ENCODE data around the gene CXCR1. TPM values are rescaled to one million over a fixed set of nuclear protein-coding genes. Genes with fewer than 3 reads are reported as not detected.

Gene CXCR1
- total RNA-seq, 1 experiment from 2014 or later, result not detected

- Mint-ChIP-seq H3K4me3 (no peak overlapping the region), H3K4me1 (0 out of 4 replicates have a peak, but pooled peaks cover 0 to 3% of the 10 kb centered on the region in 2 experiments), H3K27ac (no peak overlapping the region), H3K36me3 (ENCODE audit: insufficient read depth in 1 of 3, low read depth in 3 of 3) (no peaks in the 10 kb centered on the region; a peak in 1 of 7 replicates), H3K27me3 (ENCODE audit: low read depth) (peaks cover 18% of the 10 kb centered on the region), H3K9me3 (peaks cover 14% of the 10 kb centered on the region in 2 experiments)
- no peak overlapping the region for H2BK5ac ChIP-seq (ENCODE audit: insufficient read length, low read length)
- H3K23ac ChIP-seq (ENCODE audit: insufficient read length, low read depth, low read length), result no peak overlapping the region
- no peak overlapping the region for H4K8ac ChIP-seq (replicated peaks; ENCODE audit: insufficient read length, low read depth, low read length)
- H2AK5ac ChIP-seq (ENCODE audit: insufficient read length, low read length), result no peak overlapping the region
- no peak overlapping the region for H3K14ac ChIP-seq (ENCODE audit: insufficient read depth, low read length)
- no peaks in the 10 kb centered on the region for H3K23me2 ChIP-seq (ENCODE audit: insufficient read length, low read depth, low read length, poor library complexity, severe bottlenecking)
- H3K4me1 ChIP-seq (ENCODE audit: insufficient read depth, low read length), result no peaks in the 10 kb centered on the region
- no peak overlapping the region for H3K9ac ChIP-seq (ENCODE audit: extremely low read depth, insufficient read length, low read length)
- no peak overlapping the region for H3K4me2 ChIP-seq (ENCODE audit: insufficient read depth, insufficient read length, low read length)
- H2AFZ ChIP-seq (ENCODE audit: low read length), result no peak overlapping the region
- no peaks in the 10 kb centered on the region for H4K20me1 ChIP-seq (ENCODE audit: control insufficient read depth, insufficient read depth, insufficient read length)
- H3K9me3 ChIP-seq (ENCODE audit: control insufficient read depth, low read depth, low read length), result no peaks in the 10 kb centered on the region
- H2BK20ac ChIP-seq (ENCODE audit: low read depth, low read length, poor library complexity, severe bottlenecking), result no peak overlapping the region
- no peak overlapping the region for H3K4ac ChIP-seq (ENCODE audit: low read depth, low read length)
- H4K5ac ChIP-seq (ENCODE audit: insufficient read length, low read depth, low read length), result no peak overlapping the region
- H4K91ac ChIP-seq (ENCODE audit: insufficient read length, low read depth, low read length), result no peak overlapping the region
- no peak for TF ChIP-seq CTCF (conservative IDR thresholded peaks at IDR 0.05)
- H3K27me3 ChIP-seq (ENCODE audit: insufficient read depth, low read length), result no peaks in the 10 kb centered on the region
- no CpG with 5 or more reads among the region's 9 CpGs for WGBS (ENCODE audit: extremely low coverage, insufficient read length, low lambda C conversion rate)
- H3K18ac ChIP-seq (ENCODE audit: insufficient read length, low read depth, low read length), result no peak overlapping the region
- no peak overlapping the region for H2BK15ac ChIP-seq (ENCODE audit: low read depth, low read length)
- H2BK120ac ChIP-seq (ENCODE audit: low read depth, low read length, poor library complexity, severe bottlenecking), result no peak overlapping the region
- no peak overlapping the region for H3T11ph ChIP-seq (ENCODE audit: low read length)
- H3K56ac ChIP-seq (ENCODE audit: insufficient read length, low read depth, low read length), result no peak overlapping the region
- H3K27ac ChIP-seq (ENCODE audit: insufficient read length, low read depth, low read length), result no peak overlapping the region
- H3K79me2 ChIP-seq (ENCODE audit: insufficient read depth, low read length), result no peaks in the 10 kb centered on the region
- no peak overlapping the region for H2BK12ac ChIP-seq (ENCODE audit: insufficient read length, low read depth, low read length)
- no peaks in the 10 kb centered on the region for H3K79me1 ChIP-seq (ENCODE audit: insufficient read depth, low read depth, low read length, poor library complexity, severe bottlenecking)
- DNase-seq, result no peak
Measured at GRCh38 chr2:218180467-218181114, 13.8 kb upstream of the CXCR1 start.

Measured in H9 (cell line).